GM18873 (cell line): Measurements from ENCODE around the gene EXOC2.
"Not testable (repeated sequence)": the region's sequence is repeated elsewhere in the genome, so short reads cannot be mapped to it uniquely, and the experiment has no call there.

ENCODE experiments used
- ATAC-seq: cut with Tn5 transposase; IDR thresholded peaks from one replicate; pipeline ENCODE4 v1.9.1; 2021; ENCODE audit warnings: mild to moderate bottlenecking, moderate library complexity, moderate number of reproducible peaks; ENCODE audit not compliant: unreplicated experiment, low FRiP score

The EXOC2 gene

GRCh38 chr6:593907-594212 is 99.1 kb downstream of the EXOC2 start:
- ATAC-seq: no peak

GRCh38 chr6:593139-593906 is 99.6 kb downstream of the EXOC2 start:
- no peak for ATAC-seq

- no peak for ATAC-seq
Measured at GRCh38 chr6:589090-589489, 103.8 kb downstream of the EXOC2 start.

- ATAC-seq: no peak
Measured at GRCh38 chr6:586553-586952, 106.4 kb downstream of the EXOC2 start.

- ATAC-seq: no peak
Measured at GRCh38 chr6:583635-584034, 109.3 kb downstream of the EXOC2 start.

GRCh38 chr6:583116-583515 is 109.8 kb downstream of the EXOC2 start:
- ATAC-seq: no peak

- ATAC-seq: no peak
Measured at GRCh38 chr6:582370-582769, 110.6 kb downstream of the EXOC2 start.

- no peak for ATAC-seq
Measured at GRCh38 chr6:579339-579738, 113.6 kb downstream of the EXOC2 start.

- ATAC-seq: no peak
Measured at GRCh38 chr6:572596-573265, 120.2 kb downstream of the EXOC2 start.

GRCh38 chr6:571892-572291 is 121.0 kb downstream of the EXOC2 start:
- no peak for ATAC-seq

GRCh38 chr6:570825-571224 is 122.1 kb downstream of the EXOC2 start:
- ATAC-seq: no peak

GRCh38 chr6:568954-569523 is 123.9 kb downstream of the EXOC2 start:
- no peak for ATAC-seq

- ATAC-seq: no peak
Measured at GRCh38 chr6:568085-568484, 124.9 kb downstream of the EXOC2 start.

- ATAC-seq: no peak
Measured at GRCh38 chr6:563863-564262, 129.1 kb downstream of the EXOC2 start.

GRCh38 chr6:562052-562676 is 130.8 kb downstream of the EXOC2 start:
- ATAC-seq: no peak

GRCh38 chr6:561335-561734 is 131.6 kb downstream of the EXOC2 start:
- not testable (repeated sequence) for ATAC-seq

GRCh38 chr6:558959-559358 is 134.0 kb downstream of the EXOC2 start:
- no peak for ATAC-seq

- ATAC-seq: no peak
Measured at GRCh38 chr6:558089-558488, 134.8 kb downstream of the EXOC2 start.

GRCh38 chr6:551829-552350 is 141.0 kb downstream of the EXOC2 start:
- no peak for ATAC-seq

- no peak for ATAC-seq
Measured at GRCh38 chr6:551405-551804, 141.5 kb downstream of the EXOC2 start.

GRCh38 chr6:549906-550305 is 143.0 kb downstream of the EXOC2 start:
- no peak for ATAC-seq
